Measurements from ENCODE around the gene AOC1.

DNA sequence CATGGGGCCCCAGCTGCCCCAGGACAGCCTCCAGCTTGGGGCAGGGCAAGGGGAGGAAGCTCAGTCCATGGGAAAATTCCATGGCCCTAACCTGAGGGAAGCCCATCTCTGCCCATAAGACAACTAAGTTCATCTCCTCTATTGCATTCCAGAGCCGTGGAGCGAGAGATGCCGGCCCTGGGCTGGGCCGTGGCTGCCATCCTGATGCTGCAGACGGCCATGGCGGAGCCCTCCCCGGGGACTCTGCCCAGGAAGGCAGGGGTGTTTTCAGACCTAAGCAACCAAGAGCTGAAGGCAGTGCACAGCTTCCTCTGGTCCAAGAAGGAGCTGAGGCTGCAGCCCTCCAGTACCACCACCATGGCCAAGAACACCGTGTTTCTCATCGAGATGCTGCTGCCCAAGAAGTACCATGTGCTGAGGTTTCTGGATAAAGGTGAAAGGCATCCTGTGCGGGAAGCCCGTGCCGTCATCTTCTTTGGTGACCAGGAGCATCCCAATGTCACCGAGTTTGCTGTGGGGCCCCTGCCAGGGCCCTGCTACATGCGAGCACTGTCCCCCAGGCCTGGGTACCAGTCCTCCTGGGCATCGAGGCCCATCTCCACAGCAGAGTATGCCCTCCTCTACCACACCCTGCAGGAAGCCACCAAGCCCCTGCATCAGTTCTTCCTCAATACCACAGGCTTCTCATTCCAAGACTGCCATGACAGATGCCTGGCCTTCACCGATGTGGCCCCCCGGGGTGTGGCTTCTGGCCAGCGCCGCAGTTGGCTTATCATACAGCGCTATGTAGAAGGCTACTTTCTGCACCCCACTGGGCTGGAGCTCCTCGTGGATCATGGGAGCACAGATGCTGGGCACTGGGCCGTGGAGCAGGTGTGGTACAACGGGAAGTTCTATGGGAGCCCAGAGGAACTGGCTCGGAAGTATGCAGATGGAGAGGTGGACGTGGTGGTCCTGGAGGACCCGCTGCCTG is 4.3 kb downstream of the AOC1 start:
- TF ChIP-seq EZH2phosphoT487 (IDR thresholded peaks at IDR 0.05; ENCODE audit: insufficient read depth, low read depth) = no peak
- TF ChIP-seq EZH2 (IDR thresholded peaks at IDR 0.05; ENCODE audit: insufficient read depth, poor library complexity, severe bottlenecking) = no peak

Data from GM23248 (cell line).